HepG2 (cell line): ENCODE results near the gene GOLPH3. TPM values are rescaled to one million over a fixed set of nuclear protein-coding genes. Genes with fewer than 3 reads are reported as not detected.

Experiments
- ATAC-seq: fragments of 200-7000 bp; cut with Tn5 transposase; 3 replicates; pipeline ENCODE4 v1.9.1; 2020; ENCODE audit warnings: mild to moderate bottlenecking, moderate library complexity
- BruUV-seq: library from RNA; stranded (reverse); fragments of 400-500 nt; replicated peaks from 2 replicates; lab custom pipeline; 2021; lab: Mats Ljungman, UMichigan
- CTCF ChIA-PET: fragments of 300-600 bp; formaldehyde crosslinking; extraction: SDS; loops from one replicate; lab custom pipeline; 2021; ENCODE audit warnings: low total read pairs, inconsistent platforms, low intra/inter-chr PET ratio; lab: Yijun Ruan, JAX
- POLR2A ChIA-PET: fragments of 350-600 bp; sonication (Branson Sonifier 250); formaldehyde crosslinking; loops from one replicate; lab custom pipeline; 2020; ENCODE audit warnings: antibody characterized with exemption, inconsistent platforms; lab: Yijun Ruan, JAX
- DNase-seq: peaks from one replicate; pipeline ENCODE4 v3.0.0-alpha.2; 2015; ENCODE audit warnings: low spot score
- FAIRE-seq: peaks from 3 replicates; lab custom pipeline; 2011; peaks lifted over from hg19 to GRCh38; lab: Jason Lieb, UNC
- H2AFZ ChIP-seq: one replicate; pipeline ENCODE4 v1.6.1; 2011; ENCODE audit warnings: low read length, inconsistent platforms
- H3K27ac ChIP-seq: fragments of 300-600 bp; 3 replicates; pipeline ENCODE4 v1.8.0; 2011; ENCODE audit warnings: mixed run types, mild to moderate bottlenecking, mixed read lengths, low read length, inconsistent platforms; ENCODE audit not compliant: insufficient read depth; ENCODE audit errors: extremely low read length
- H3K27me3 ChIP-seq, 2 experiments: fragments of 200-600 bp in 1 of 2; 2 replicates in 1 of 2; 3 replicates in 1 of 2; pipeline versions ENCODE4 v1.6.0 to v1.8.0; 2011; ENCODE audit warnings: low read length in 2 of 2, mild to moderate bottlenecking in 2 of 2, moderate library complexity in 2 of 2, inconsistent platforms in 1 of 2; ENCODE audit not compliant: insufficient read depth in 2 of 2, control insufficient read depth in 1 of 2
- H3K36me3 ChIP-seq, 2 experiments: fragments of 200-600 bp in 1 of 2; replicated peaks in 1 of 2; 2 replicates in 1 of 2; 3 replicates in 1 of 2; pipeline versions ENCODE4 v1.5.1 to v1.8.0; 2011; ENCODE audit warnings: low read length in 2 of 2, inconsistent platforms in 1 of 2; ENCODE audit not compliant: insufficient read depth in 2 of 2, control insufficient read depth in 1 of 2
- H3K4me1 ChIP-seq: 2 replicates; pipeline ENCODE4 v1.5.1; 2012; ENCODE audit warnings: low read length, inconsistent platforms; ENCODE audit not compliant: insufficient read depth
- H3K4me2 ChIP-seq: 2 replicates; pipeline ENCODE4 v1.6.0; 2011; ENCODE audit warnings: low read depth, low read length, inconsistent platforms
- H3K4me3 ChIP-seq, 3 experiments: fragments of 200-600 bp in 1 of 3; sonication (generic), shearing (Covaris generic) in 1 of 3; replicated peaks in 1 of 3; 2 replicates each; pipeline ENCODE4 v1.5.1; 2011 to 2016; ENCODE audit warnings: low read length in 3 of 3, inconsistent platforms in 2 of 3, low read depth in 2 of 3, mild to moderate bottlenecking in 2 of 3, control low read depth in 1 of 3, mixed read lengths in 1 of 3; ENCODE audit not compliant: insufficient read depth in 1 of 3
- H3K79me2 ChIP-seq: one replicate; pipeline ENCODE4 v1.6.1; 2011; ENCODE audit warnings: low read length, inconsistent platforms; ENCODE audit not compliant: insufficient read depth
- H3K9ac ChIP-seq: 2 replicates; pipeline ENCODE4 v1.6.0; 2011; ENCODE audit warnings: mild to moderate bottlenecking, low read depth, low read length, inconsistent platforms; ENCODE audit not compliant: insufficient read depth
- H3K9me3 ChIP-seq: 2 replicates; pipeline ENCODE4 v1.5.1; 2012; ENCODE audit warnings: mild to moderate bottlenecking, low read length
- H4K20me1 ChIP-seq: 2 replicates; pipeline ENCODE4 v1.6.0; 2011; ENCODE audit warnings: inconsistent platforms, mild to moderate bottlenecking, low read length, moderate library complexity; ENCODE audit not compliant: insufficient read depth
- GATA4 ChIP-seq: sonication (generic); IDR thresholded peaks from 2 replicates; pipeline ENCODE4 v1.6.1; 2016; ENCODE audit warnings: antibody characterized with exemption, low read depth, borderline replicate concordance
- GZF1 ChIP-seq: sonication (generic); formaldehyde crosslinking; IDR thresholded peaks from 2 replicates; pipeline ENCODE4 v1.5.1; 2020; ENCODE audit warnings: mild to moderate bottlenecking, missing genetic modification reagents
- MED13 ChIP-seq: sonication (generic); formaldehyde crosslinking; IDR thresholded peaks from 2 replicates; pipeline ENCODE4 v1.5.0; 2020; ENCODE audit warnings: missing genetic modification reagents
- MIER2 ChIP-seq: IDR thresholded peaks from 2 replicates; pipeline ENCODE4 v1.6.1; 2016; ENCODE audit warnings: missing biosample characterization, missing genetic modification reagents
- NFYB ChIP-seq: sonication (generic); formaldehyde crosslinking; IDR thresholded peaks from 2 replicates; pipeline ENCODE4 v1.4.0; 2020; ENCODE audit warnings: missing genetic modification reagents
- NKX3-1 ChIP-seq: sonication (generic); formaldehyde crosslinking; IDR thresholded peaks from 2 replicates; pipeline ENCODE4 v1.5.0; 2020; ENCODE audit warnings: missing genetic modification reagents
- PAF1 ChIP-seq: IDR thresholded peaks from 2 replicates; pipeline ENCODE4 v1.6.1; 2016; ENCODE audit warnings: missing genetic modification reagents, missing compliant biosample characterization
- POLR2AphosphoS5 ChIP-seq: IDR thresholded peaks from 2 replicates; pipeline ENCODE4 v1.6.1; 2012; ENCODE audit warnings: low read depth, low read length
- SIX1 ChIP-seq: sonication (generic); formaldehyde crosslinking; IDR thresholded peaks from 2 replicates; pipeline ENCODE4 v1.4.0; 2020; ENCODE audit warnings: missing genetic modification reagents, borderline replicate concordance
- SOX5 ChIP-seq: IDR thresholded peaks from 2 replicates; pipeline ENCODE4 v1.6.1; 2016; ENCODE audit warnings: borderline replicate concordance
- ZBTB21 ChIP-seq: sonication (generic); formaldehyde crosslinking; IDR thresholded peaks from 2 replicates; pipeline ENCODE4 v1.4.0; 2020; ENCODE audit warnings: missing genetic modification reagents
- ZNF160 ChIP-seq: sonication (generic); formaldehyde crosslinking; IDR thresholded peaks from 2 replicates; pipeline ENCODE4 v1.8.0; 2022; ENCODE audit warnings: mild to moderate bottlenecking, inconsistent platforms, missing genetic modification reagents
- ZSCAN22 ChIP-seq: sonication (generic); formaldehyde crosslinking; IDR thresholded peaks from 2 replicates; pipeline ENCODE4 v1.4.0; 2020; ENCODE audit warnings: mild to moderate bottlenecking, missing genetic modification reagents
- WGBS: methylation state at CpG from one replicate; pipeline ENCODE4 v1.1.6; 2017; ENCODE audit warnings: low lambda C conversion rate; 5-methylcytosine and 5-hydroxymethylcytosine counted together
- in situ Hi-C: cut with HindIII; loops from 2 replicates; pipeline ENCODE4 v1.10.0; 2017; ENCODE audit warnings: low pct_unique_long_range_greater_than_20kb; ENCODE audit not compliant: extremely low pct_ligation_motif_present
- intact Hi-C: fragments of 100-400 bp; cut with micrococcal nuclease; formaldehyde crosslinking; loops from one replicate; pipeline ENCODE4 v1.10.0; 2022; ENCODE audit not compliant: unreplicated experiment
- polyA plus RNA-seq, 8 experiments: library from polyadenylated mRNA; depleted of rRNA in 3 of 8; stranded (reverse) in 7 of 8; unstranded in 1 of 8; fragments of >200 nt; fragmentation: Illumina TruSeq in 4 of 8; extraction: Trizol in 4 of 8; gene quantifications; 2 replicates each; pipeline versions ENCODE4 v1.2.1 to v1.2.3, GENCODE V29; 2011 to 2016; ENCODE audit warnings: low read depth in 4 of 8, missing spikeins in 1 of 8, mixed read lengths in 1 of 8; ENCODE audit not compliant: insufficient read depth in 1 of 8
- total RNA-seq, 5 experiments: library from RNA; depleted of rRNA; stranded (reverse); fragments of >200 nt; fragmentation: Illumina TruSeq; extraction: Trizol; gene quantifications; 2 replicates each; pipeline ENCODE4 v1.2.3, GENCODE V29; 2016; ENCODE audit warnings: low read depth in 1 of 5
- TF ChIP-seq, protein P1 (sequence below): sonication (generic); formaldehyde crosslinking; IDR thresholded peaks from 2 replicates; pipeline ENCODE4 v1.4.0; 2020; ENCODE audit warnings: missing genetic modification reagents
- TF ChIP-seq, protein P2 (sequence below), 2 experiments: sonication (generic) in 1 of 2; formaldehyde crosslinking in 1 of 2; IDR thresholded peaks; 2 replicates each; pipeline versions ENCODE4 v1.4.0 to v1.6.1; 2018 to 2020; ENCODE audit warnings: missing genetic modification reagents in 2 of 2, borderline replicate concordance in 1 of 2, low read depth in 1 of 2, mild to moderate bottlenecking in 1 of 2, missing biosample characterization in 1 of 2
- TF ChIP-seq, protein P3 (sequence below): sonication (generic); formaldehyde crosslinking; IDR thresholded peaks from 2 replicates; pipeline ENCODE4 v1.5.1; 2020; ENCODE audit warnings: mild to moderate bottlenecking, missing genetic modification reagents, borderline replicate concordance

GOLPH3 gene
- total and polyA plus RNA-seq, 2 of the 13 experiments (the other 11 are each of a cell fraction or from before 2014, with no cell fraction given) = 59.5 to 84.5 TPM

DNA sequence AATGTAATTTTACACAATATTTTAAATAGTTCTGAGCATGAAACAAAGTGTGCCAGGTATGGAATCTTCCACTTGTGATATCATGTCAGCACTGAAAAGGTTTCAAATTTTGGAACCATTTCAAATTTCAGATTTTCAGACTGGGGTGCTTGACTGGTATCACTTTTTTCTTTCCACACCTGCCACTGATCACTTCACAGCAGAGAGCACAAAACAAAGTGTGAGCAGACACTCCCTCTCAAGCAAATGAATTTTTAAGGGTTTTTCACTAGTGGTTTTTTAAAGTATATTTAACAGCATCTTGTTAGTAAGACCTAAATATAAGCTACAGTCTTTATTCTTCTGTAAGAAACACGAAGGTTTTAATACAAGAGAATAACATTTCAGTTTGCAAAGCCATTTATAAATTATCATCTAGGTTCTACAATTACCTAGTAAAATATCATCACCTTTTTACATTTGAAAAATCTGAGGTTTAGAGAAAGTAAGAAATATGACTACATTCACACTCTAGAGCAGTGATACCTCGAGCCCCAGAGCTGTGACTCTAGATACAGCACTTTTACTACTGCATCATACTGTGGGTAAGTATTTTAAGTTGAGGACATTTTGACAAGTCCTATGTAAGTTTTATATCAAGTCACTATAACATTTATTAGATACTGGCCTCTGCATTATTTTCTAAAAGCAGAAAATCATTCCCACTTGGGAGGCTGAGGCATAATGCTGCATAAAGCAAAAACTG, 14.6 kb downstream of the GOLPH3 start:
- ChIA-PET CTCF (no interaction called here), POLR2A (no interaction called here)
- Histone ChIP-seq H3K27ac (peak overlapping the region; percentile 9), H3K4me3 (no peak overlapping the region), H3K4me2 (no peak overlapping the region), H3K36me3 (peaks cover 0 to 19% of the 10 kb centered on the region in 2 experiments; a peak in 2 of 5 replicates), H3K27me3 (no peaks in the 10 kb centered on the region), H3K4me1 (peaks cover 72% of the 10 kb centered on the region), H3K9me3 (no peaks in the 10 kb centered on the region), H3K9ac (no peak overlapping the region), H2AFZ (no peak overlapping the region), H3K79me2 (peaks cover 90% of the 10 kb centered on the region), H4K20me1 (peaks cover 81% of the 10 kb centered on the region)
- 93% methylated on average over 2 of the region's 2 CpGs for WGBS
- BruUV-seq = TSS peak; percentile 0
- ATAC-seq = no peak
- FAIRE-seq = no peak
- intact Hi-C loops (loop anchor here (10.0 kb wide), 1 partner anchor 175 kb away; no protein-coding TSS in a partner anchor), in situ Hi-C loops (no loop called here)
- DNase-seq = no peak
- TF ChIP-seq MIER2 (CRISPR knock-in tag) = no peak
- no peak for TF ChIP-seq NFYB (CRISPR knock-in tag)
- no peak for TF ChIP-seq MED13 (CRISPR knock-in tag)
- TF ChIP-seq, protein P1, sequence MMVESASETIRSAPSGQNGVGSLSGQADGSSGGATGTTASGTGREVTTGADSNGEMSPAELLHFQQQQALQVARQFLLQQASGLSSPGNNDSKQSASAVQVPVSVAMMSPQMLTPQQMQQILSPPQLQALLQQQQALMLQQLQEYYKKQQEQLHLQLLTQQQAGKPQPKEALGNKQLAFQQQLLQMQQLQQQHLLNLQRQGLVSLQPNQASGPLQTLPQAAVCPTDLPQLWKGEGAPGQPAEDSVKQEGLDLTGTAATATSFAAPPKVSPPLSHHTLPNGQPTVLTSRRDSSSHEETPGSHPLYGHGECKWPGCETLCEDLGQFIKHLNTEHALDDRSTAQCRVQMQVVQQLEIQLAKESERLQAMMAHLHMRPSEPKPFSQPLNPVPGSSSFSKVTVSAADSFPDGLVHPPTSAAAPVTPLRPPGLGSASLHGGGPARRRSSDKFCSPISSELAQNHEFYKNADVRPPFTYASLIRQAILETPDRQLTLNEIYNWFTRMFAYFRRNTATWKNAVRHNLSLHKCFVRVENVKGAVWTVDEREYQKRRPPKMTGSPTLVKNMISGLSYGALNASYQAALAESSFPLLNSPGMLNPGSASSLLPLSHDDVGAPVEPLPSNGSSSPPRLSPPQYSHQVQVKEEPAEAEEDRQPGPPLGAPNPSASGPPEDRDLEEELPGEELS (CRISPR knock-in tag) = no peak
- TF ChIP-seq NKX3-1 (CRISPR knock-in tag) = no peak
- no peak for TF ChIP-seq GATA4
- TF ChIP-seq, protein P2, sequence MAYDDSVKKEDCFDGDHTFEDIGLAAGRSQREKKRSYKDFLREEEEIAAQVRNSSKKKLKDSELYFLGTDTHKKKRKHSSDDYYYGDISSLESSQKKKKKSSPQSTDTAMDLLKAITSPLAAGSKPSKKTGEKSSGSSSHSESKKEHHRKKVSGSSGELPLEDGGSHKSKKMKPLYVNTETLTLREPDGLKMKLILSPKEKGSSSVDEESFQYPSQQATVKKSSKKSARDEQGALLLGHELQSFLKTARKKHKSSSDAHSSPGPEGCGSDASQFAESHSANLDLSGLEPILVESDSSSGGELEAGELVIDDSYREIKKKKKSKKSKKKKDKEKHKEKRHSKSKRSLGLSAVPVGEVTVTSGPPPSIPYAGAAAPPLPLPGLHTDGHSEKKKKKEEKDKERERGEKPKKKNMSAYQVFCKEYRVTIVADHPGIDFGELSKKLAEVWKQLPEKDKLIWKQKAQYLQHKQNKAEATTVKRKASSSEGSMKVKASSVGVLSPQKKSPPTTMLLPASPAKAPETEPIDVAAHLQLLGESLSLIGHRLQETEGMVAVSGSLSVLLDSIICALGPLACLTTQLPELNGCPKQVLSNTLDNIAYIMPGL (CRISPR knock-in tag; IDR thresholded peaks at IDR 0.05; ENCODE audit: borderline replicate concordance in 1 of 2, low read depth in 1 of 2) = no peak
- no peak for TF ChIP-seq SIX1 (CRISPR knock-in tag)
- TF ChIP-seq ZSCAN22 = no peak
- TF ChIP-seq SOX5 (CRISPR knock-in tag) = no peak
- TF ChIP-seq POLR2AphosphoS5 = no peak
- TF ChIP-seq GZF1 (CRISPR knock-in tag) = no peak
- TF ChIP-seq ZBTB21 (CRISPR knock-in tag) = no peak
- TF ChIP-seq, protein P3, sequence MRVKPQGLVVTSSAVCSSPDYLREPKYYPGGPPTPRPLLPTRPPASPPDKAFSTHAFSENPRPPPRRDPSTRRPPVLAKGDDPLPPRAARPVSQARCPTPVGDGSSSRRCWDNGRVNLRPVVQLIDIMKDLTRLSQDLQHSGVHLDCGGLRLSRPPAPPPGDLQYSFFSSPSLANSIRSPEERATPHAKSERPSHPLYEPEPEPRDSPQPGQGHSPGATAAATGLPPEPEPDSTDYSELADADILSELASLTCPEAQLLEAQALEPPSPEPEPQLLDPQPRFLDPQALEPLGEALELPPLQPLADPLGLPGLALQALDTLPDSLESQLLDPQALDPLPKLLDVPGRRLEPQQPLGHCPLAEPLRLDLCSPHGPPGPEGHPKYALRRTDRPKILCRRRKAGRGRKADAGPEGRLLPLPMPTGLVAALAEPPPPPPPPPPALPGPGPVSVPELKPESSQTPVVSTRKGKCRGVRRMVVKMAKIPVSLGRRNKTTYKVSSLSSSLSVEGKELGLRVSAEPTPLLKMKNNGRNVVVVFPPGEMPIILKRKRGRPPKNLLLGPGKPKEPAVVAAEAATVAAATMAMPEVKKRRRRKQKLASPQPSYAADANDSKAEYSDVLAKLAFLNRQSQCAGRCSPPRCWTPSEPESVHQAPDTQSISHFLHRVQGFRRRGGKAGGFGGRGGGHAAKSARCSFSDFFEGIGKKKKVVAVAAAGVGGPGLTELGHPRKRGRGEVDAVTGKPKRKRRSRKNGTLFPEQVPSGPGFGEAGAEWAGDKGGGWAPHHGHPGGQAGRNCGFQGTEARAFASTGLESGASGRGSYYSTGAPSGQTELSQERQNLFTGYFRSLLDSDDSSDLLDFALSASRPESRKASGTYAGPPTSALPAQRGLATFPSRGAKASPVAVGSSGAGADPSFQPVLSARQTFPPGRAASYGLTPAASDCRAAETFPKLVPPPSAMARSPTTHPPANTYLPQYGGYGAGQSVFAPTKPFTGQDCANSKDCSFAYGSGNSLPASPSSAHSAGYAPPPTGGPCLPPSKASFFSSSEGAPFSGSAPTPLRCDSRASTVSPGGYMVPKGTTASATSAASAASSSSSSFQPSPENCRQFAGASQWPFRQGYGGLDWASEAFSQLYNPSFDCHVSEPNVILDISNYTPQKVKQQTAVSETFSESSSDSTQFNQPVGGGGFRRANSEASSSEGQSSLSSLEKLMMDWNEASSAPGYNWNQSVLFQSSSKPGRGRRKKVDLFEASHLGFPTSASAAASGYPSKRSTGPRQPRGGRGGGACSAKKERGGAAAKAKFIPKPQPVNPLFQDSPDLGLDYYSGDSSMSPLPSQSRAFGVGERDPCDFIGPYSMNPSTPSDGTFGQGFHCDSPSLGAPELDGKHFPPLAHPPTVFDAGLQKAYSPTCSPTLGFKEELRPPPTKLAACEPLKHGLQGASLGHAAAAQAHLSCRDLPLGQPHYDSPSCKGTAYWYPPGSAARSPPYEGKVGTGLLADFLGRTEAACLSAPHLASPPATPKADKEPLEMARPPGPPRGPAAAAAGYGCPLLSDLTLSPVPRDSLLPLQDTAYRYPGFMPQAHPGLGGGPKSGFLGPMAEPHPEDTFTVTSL (CRISPR knock-in tag) = no peak
- no peak for TF ChIP-seq ZNF160 (CRISPR knock-in tag)
- no peak for TF ChIP-seq PAF1 (CRISPR knock-in tag)
